ENCODE results near the gene DYNLRB1.
"Not testable (repeated sequence)": the region's sequence is repeated elsewhere in the genome, so short reads cannot be mapped to it uniquely, and the experiment has no call there.

Gene DYNLRB1

DNA sequence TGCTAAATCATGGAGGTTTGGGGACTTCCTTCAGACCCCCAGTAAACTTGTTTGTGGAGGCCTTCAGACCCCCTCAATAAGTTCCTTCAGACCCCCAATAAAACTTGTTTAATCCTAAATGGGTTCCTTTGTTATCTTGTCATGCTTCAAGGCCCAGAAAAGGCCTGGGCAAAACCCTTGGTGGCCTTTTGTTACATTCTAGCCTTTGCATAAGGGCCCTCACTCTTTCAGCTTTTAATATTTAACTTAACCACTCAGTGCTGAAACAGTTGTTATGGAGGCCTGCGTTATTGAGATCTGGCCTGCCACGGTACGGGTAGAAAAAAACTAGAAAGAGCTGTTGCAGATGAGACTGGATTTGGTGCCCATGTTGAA is 4.3 kb upstream of the DYNLRB1 start:
- DNase-seq (ENCODE audit: low read depth in 2 of 2): no peak

DNA sequence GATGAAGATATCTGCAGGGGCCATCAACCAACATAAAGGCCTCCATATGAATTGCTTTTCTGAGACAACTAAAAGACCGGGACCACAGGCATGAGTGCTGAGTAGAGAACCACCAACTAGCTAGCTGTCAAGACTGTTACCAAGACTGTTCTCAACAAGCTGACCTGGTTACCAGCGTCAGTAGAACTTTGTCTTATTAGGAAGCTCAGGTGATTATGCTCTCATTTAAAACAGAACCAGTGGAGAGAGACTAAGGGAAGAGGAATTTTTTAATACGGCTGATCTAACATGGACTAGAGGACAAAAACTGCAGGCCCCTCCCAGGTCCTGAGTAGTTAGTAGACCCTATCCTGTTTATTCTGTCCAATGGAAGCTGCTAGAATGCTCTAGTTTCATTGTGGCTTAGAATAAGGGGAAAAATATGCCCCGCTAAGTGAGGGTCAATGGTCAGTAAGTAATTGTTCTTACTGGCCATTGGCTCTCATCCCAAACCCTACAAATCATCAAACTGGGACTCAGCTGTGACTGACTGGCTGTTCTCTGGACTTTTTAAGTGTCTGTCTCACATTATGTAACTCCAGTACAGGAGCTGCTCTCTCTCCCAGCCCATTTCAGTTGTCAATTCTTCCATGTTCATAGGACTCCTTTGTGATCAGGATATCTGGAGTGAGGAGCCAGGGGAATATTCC is 3.8 kb upstream of the DYNLRB1 start:
- no peak for DNase-seq (ENCODE audit: low read depth in 2 of 2)

DNA sequence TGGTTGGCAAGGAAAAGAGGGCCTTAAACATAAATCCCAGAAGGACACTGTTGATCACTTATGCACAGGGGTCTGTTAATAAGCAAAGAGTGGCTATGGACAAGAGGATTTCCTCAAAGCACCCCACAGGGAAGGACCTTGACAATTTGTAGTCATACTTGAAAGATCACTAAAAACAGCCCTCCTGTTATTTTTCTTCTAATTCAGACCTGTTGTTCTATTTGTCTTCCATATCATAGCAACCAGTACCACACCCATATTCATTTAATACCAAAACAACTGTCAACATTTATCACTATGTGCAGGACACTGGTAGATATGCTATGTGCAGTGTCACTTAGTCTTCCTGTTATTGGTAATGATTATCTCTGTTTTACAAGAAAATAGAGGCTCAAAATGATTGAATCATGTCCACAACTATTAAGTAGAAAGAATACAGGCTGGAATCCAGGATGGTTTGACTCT is 3.2 kb upstream of the DYNLRB1 start:
- DNase-seq (ENCODE audit: low read depth in 2 of 2): no peak

DNA sequence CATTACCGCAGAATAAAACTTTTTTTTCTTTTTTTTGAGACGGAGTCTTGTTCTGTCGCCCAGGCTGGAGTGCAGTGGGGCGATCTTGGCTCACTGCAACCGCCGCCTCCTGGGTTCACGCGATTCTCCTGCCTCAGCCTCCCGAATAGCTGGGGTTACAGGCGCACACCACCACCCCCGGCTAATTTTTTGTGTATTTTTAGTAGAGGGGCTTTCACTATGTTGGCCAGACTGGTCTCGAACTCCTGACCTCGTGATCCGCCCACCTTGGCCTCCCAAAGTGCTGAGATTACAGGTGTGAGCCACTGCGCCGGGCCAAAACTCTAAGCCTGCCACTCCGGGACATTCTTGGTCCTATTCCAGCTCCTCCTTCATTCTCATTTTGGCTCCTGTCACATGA is 2.2 kb upstream of the DYNLRB1 start:
- DNase-seq (ENCODE audit: low read depth in 2 of 2): not testable (repeated sequence)

DNA sequence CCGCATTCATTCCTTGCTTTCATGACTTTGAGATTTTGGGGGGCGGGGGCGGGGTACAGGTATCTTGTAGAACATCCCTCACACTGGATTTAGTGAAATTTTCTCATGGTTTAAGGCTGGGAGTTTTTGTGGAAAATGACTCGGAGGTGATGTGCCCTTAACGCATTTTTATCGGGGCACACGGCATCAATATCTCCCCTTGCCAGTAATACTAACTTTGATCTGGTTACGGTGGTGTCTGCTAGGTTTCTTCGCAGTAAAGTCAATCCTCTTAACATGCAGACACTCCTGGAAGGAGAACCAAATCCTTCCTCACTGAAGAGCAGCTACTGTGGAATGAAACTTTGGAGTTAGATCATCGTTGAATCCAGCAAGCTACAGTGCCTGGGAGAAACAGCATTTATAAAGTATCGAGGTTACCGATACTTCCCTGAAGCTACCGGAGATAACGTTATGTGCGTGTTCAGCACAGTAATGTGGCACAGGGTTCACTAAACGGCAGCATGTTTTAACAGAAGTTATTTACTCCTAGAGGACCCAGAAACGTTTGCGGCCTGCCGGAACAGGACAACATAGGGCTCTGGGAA is 1.2 kb upstream of the DYNLRB1 start:
- DNase-seq (ENCODE audit: low read depth in 2 of 2): no peak

DNA sequence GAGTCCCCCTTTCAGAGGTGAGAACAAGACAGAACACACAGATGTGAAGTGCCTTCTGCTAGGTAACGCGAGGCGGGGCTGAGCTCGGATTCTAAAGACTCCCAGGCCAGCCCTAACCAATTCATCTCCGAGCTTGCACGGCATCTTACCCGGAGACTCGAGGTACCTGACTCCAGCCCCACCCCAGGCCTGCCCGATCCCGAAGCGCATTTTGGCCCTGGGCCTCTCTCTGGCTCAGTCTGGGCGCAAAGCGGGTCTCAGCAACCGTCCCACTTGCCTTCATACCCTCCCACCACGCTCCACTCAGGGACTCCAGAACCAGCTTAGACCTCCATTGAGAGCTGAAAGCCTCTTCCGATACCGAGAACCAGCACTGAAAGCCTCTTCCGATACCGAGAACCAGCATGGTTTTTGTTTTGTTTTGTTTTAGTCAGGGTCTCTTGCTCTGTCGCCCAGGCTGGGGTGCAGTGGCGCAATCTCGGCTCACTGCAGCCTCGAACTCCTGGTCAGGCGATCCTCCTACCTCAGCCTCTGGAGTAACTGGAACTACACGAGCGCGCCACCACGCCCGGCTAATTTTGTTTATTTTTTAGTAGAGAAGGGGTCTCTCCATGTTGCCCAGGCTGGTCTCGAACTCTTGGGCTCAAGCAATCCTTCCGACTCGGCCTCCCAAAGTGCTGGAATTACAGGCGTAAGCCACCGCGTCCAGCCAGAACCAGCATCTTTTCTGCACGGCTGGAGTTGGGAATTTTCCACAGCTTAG is 557 bp upstream of the DYNLRB1 start:
- peak in 1 of 2 donors; percentile 44 for DNase-seq (ENCODE audit: low read depth in 2 of 2)

DNA sequence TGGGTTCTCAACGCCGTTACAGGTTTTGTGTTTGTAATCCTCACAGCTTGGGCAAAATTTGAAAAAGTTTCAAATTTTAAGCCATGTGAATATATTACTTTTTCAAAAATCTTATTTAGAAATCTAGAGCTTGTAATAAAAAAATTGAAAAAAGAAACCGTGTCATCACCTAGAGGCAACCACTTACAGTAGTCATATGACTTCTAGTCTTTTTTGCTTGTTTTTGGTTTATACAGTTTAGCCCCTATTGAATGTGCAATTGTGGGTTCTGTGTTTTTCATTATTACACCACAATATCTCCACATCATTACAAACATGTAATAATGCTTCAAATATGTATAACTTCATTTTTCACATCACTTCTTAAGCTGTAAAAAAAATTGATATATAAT is 888 bp downstream of the DYNLRB1 start:
- no peak for DNase-seq (ENCODE audit: low read depth in 2 of 2)

DNA sequence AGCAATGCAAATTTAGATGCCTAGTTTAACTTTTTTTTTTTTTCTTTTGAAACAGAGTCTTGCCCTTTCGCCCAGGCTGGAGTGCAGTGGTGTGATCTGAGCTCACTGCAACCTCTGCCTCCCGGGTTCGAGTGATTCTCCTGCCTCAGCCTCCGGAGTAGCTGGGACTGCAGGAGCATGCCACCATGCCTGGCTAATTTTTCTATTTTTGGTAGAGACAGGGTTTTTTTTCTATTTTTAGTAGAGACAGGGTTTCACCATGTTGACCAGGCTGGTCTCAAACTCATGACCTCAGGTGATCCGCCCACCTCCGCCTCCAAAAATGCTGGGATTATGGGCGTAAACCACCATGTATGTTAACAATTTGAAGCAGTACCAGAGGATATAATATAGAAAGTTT is 2.6 kb downstream of the DYNLRB1 start:
- DNase-seq (ENCODE audit: low read depth in 2 of 2): not testable (repeated sequence)

DNA sequence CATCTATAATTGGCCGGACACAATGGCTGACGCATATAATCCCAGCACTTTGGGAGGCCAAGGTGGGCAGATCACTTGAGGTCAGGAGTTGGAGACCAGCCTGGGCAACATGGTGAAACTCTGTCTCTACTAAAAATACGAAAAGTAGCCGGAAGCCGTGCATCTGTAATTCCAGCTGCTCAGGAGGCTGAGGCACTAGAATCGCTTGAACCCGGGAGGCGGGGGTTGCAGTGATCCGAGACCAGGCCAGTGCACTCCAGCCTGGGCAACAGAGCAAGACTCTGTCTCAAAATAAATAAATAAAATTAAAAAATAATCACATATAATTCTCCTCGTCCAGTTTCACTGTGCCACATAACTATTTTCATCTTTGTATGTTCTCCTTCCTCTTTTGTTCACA is 3.6 kb downstream of the DYNLRB1 start:
- not testable (repeated sequence) for DNase-seq (ENCODE audit: low read depth in 2 of 2)

DNA sequence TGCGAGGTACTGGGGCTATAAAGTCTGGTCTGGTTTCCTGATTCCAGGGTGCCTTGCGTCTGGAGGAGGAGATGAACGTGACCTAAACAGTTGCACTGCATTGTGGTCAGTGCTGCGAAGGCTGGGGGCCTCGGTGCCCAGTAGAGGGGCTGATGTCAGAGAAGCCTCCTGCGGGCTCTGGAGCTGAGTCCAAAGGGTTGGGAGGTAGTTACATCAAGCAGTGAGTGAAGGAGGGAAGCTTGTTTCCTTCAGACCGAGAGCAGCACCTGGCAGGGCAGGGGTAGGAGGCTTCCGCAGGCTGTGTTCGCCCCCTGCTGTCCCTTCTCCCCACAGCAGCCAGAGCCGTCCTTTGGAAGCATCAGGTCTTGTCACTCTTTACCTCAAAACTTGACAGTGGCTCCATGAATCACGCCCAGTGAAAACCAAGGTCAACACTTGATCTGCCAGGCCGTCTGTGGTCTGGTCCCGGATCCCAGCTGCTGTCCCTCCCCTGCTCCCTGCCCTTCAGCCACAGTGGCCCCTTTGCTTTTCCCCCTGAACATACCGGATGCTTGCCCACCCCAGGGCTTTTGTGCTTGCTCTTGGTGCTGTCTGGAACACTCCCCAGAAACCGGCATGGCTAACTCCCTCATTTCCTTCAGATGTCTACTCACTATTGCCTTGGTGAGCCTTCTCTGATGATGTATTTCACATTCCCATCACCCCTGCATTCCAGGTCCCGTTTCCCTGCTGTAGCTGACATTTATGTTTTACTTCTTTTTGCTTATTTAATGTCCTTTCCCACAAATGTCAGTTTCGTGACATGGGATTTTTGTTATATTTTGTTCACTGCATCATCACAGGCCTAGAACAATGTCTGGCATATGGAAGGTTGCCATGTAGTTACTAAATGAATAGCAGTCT is 7.0 kb downstream of the DYNLRB1 start:
- no peak for DNase-seq (ENCODE audit: low read depth in 2 of 2)

DNA sequence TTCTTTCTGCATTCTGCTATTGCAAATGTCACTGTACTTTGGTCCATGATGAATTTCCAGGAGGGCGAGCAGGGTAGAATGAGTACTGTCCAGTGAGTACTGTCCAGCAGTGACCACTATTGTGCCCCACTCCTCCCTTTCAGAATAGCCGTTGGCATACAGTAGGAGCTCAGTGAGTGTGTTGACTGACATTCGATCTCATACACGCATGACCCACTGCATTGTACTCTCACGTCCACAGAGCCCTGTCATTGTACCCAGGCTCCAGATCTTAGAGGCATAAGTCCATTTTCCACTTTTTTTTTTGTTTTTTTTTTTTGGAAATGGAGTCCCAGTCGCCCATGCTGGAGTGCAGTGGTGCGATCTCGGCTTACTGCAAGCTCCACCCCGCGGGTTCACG is 8.2 kb downstream of the DYNLRB1 start:
- DNase-seq (ENCODE audit: low read depth in 2 of 2): no peak

DNA sequence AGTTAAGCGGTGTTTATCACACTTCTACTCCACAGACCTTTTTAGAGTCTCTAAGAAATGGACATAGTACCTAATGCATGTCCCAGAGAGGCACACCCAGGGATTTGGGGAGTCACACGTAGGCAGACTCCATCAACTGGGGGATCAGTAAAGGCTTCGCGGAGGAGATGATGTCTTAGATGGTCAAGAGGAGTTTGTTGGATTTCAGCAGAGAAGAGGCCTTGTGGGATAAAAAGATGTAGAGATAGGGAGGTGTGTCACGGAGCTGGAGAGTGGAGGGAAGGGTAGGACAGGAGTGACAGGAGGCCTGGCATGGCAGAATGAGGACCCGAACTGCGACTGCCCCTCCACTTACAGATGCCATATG is 9.1 kb downstream of the DYNLRB1 start:
- no peak for DNase-seq (ENCODE audit: low read depth in 2 of 2)

DNA sequence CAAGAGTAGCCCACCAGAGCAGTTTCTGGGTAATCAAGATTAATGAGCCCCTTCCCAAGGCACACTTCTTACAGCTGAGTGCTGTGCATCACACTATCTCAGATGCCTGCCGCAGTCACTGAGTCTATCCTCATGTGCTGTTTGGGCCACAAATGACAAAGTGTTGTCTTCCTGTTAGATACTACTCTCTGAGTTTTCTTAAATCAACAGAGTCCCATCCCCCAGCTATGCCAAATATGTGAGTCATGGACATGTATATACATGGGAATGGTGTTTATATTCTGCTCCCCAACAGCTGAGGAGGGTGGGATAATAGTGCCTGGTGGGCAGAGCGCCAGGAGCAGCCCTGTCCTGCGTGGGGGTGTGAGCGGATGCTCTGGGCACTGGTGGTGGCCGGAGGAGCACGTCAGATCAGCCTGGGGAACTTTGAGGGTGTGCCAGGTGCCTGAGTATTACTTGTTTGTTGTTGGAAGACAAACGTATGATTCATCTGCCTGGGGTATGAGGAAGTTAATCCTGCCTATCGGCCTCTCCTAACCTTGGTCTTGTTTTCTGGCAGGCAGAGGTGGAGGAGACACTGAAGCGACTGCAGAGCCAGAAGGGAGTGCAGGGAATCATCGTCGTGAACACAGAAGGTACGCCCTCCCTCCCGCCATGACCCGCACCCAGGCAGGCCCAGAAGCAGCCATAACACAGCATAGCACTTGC is 9.6 kb downstream of the DYNLRB1 start:
- DNase-seq (ENCODE audit: low read depth in 2 of 2): no peak

DNA sequence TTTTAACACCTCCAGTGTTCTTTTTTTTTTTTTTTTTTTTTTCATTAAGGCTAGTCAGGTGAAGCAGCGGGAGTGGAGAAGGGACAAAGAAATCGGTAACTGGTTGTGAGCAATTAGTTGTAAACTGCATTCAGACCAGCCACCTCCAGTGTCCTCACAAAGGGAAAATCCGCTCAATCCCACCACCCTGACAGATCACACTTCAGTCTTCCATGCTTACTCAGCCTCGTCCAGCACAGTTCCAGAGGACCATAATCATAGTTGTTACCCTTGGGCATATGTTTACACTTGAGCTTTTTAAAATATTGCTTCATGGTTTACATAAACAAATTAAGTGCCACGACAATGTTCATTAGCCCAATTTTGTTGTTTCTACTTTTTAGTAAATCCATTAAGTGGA is 10.2 kb downstream of the DYNLRB1 start:
- no peak for DNase-seq (ENCODE audit: low read depth in 2 of 2)

DNA sequence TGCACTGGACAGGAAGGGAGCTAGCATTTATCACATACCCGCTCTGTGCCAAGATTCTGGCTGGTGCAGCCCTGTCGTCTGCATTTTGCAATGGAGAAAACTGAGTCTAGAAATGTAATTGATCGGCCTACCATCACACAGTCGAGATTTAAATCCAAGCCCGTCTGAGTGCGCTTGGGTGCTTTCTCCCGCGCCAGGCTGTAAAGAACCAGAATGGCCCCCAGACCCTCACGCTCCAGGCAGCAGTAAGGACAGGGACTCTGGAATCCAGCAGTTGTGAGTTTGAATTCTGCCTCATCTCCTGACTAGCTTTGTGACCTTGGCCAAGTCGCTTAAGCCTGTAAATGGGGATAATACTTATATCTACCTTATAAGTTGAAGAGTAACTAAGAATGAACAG is 10.8 kb downstream of the DYNLRB1 start:
- no peak for DNase-seq (ENCODE audit: low read depth in 2 of 2)

DNA sequence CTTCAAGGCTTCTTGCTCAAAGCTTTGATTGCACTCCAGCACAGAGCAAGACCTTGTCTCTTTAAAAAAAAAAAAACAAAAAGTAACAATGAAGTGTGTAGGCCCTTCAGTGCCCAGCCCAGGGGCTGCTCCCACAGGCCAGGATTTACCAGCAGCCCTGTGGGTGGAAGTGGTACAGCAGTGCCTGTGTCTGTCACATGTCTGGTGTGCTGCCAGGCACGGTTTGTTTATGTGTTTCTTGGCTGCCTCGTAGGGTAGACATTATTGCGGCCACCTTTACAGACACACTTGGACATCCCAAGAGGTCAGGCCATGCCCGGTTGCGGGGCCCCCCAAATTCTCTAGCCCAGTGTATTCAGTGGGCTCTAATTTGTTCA is 12.7 kb downstream of the DYNLRB1 start:
- DNase-seq (ENCODE audit: low read depth in 2 of 2): no peak

DNA sequence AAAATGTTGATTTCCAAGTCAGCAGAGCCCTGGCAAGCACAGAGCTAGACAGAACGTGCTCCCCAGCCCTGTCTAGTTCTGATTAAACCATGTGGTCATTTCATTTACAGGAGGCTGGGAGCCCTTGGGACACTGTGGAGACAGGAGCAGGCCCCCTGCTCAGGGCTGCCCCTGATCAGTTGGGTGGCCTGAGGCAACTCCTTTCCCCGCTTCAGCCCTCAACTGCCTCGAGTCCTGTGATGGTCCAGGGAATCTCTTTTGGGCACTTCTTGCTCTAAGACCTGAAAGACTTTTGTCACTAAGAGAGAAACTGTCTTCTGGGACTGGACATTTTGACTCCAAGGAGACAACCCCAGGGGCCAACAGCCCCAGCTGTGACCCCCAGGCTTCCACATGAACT is 13.5 kb downstream of the DYNLRB1 start:
- no peak for DNase-seq (ENCODE audit: low read depth in 2 of 2)

DNA sequence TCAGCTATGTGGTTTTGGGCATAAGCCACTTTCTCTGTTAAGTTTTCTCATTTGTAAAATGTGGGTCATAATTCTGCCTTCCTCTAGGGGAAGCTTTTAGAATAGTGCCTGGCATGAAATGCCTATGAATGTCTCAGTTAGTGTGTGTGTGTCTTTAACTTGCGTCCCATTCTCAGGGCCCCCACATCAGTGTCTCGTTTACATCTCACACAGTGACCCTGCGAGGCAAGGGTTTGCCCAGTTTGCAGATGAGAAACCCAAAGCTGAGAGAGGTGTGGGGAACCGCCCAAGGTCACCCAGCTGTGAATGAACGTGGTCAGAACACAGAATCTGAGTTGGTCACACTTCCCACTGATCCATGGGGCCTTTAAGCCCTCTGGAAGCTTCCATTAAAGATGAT is 14.1 kb downstream of the DYNLRB1 start:
- no peak for DNase-seq (ENCODE audit: low read depth in 2 of 2)

DNA sequence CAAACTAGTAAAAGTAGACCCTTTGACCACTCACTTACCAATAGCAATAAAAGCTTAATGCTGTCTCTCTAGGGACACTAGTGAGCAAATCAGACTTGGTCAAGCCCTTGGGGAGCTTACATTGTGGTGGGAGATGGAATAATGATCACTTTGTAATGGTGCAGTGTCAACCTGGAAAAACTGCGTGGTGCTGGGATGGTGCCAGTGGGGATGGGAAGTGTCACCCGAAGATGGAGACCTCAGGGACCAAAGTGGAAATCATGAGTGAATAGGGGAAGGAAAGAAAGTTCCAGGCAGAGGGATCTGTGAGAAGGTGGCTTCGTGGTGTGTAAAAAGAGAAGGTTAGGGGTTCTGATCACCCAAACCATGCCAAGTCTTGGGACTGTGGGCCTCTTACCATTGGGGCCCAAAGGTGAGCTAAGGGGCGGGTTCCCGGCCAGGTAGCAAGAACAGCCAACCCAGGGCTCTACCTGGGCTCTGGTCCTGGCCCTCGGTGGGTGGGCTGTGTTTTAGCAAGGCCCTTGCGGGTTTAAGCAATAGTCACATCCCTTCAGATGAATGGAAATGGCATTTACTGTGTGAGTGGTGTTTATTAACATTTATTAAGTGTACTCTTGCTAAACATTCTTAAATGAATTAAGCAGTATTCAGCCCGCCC is 15.5 kb downstream of the DYNLRB1 start:
- DNase-seq (ENCODE audit: low read depth in 2 of 2): no peak

DNA sequence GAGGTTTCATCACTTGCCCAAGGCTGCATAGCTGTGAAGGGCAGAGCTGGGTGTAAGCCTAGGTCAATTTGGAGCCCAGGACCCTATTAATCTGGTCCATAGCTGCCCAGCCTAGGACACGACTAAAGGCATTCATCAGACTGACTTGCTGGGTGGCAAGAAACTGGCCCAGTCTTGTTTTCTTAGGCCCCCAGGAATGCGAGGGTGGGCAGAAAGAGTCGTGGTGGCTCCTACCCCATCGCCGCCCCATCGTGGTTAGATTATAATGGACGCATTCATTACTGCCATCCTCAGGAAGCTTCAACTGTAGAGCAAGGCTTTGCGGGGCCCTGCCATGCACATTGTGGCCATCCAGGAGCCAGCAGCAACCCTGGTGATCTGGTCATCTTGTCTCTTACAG is 16.1 kb downstream of the DYNLRB1 start:
- no peak for DNase-seq (ENCODE audit: low read depth in 2 of 2)

DNA sequence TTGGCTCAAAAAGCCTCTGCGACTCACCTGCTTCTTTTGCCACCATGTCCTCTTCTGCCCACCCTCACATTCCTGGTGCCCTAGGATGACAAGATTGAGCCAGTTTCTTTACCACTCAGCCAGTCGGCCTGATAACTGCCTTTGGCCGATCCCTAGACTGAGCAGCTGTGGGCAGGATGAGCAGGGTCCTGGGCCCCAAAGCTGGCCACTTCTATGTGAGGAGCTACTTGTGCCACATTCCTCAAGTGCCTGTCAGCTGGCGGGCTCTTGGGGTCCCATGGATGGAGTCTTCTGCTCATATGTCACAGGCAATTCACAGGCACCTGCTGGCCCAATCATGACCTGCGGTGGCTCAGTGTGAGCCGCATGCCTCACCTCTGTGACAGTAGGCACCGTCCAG is 16.5 kb downstream of the DYNLRB1 start:
- DNase-seq (ENCODE audit: low read depth in 2 of 2): no peak

Measured in stimulated activated CD8-positive, alpha-beta memory T cell treated with anti-CD3 and anti-CD28 coated beads, Interleukin-7, amount 100 ng/mL, for 1 hour (primary cell).